OCI-LY3 (cell line): Measurements from ENCODE around the gene LBHD1.

Experiments used
- EZH2phosphoT487 ChIP-seq: fragments of 200-600 bp; shearing (Covaris generic); IDR thresholded peaks from 2 replicates; pipeline ENCODE4 v1.6.1; 2018; ENCODE audit warnings: antibody characterized with exemption, mixed run types, low read depth
- TF ChIP-seq, protein P1 (sequence below): fragments of 200-600, 300-600 bp; sonication (generic); IDR thresholded peaks from 2 replicates; pipeline ENCODE4 v1.5.1; 2014; ENCODE audit warnings: antibody characterized with exemption, low read length, low read depth

- TF ChIP-seq, protein P1, sequence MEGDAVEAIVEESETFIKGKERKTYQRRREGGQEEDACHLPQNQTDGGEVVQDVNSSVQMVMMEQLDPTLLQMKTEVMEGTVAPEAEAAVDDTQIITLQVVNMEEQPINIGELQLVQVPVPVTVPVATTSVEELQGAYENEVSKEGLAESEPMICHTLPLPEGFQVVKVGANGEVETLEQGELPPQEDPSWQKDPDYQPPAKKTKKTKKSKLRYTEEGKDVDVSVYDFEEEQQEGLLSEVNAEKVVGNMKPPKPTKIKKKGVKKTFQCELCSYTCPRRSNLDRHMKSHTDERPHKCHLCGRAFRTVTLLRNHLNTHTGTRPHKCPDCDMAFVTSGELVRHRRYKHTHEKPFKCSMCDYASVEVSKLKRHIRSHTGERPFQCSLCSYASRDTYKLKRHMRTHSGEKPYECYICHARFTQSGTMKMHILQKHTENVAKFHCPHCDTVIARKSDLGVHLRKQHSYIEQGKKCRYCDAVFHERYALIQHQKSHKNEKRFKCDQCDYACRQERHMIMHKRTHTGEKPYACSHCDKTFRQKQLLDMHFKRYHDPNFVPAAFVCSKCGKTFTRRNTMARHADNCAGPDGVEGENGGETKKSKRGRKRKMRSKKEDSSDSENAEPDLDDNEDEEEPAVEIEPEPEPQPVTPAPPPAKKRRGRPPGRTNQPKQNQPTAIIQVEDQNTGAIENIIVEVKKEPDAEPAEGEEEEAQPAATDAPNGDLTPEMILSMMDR: no peak
- no peak for TF ChIP-seq EZH2phosphoT487
Measured at GRCh38 chr11:62622476-62623089, 49.5 kb downstream of the LBHD1 start.
